Measurements from ENCODE around the gene PTPDC1. TPM values are rescaled to one million over a fixed set of nuclear protein-coding genes. Genes with fewer than 3 reads are reported as not detected.
A peak's percentile ranks its signal among the peaks of the same experiment; 100 is the strongest.

Gene PTPDC1
- total RNA-seq, 1 donor from 2014 or later, result 8.5 TPM

- DNase-seq (ENCODE audit: missing footprints) (no peak), ATAC-seq (no peak)
- intact Hi-C loops (cut with DNase I), result loop anchor here (1.0 to 2.0 kb wide), 3 partner anchors 26 to 52 kb away; no protein-coding TSS in a partner anchor
Observed at GRCh38 chr9:94134629-94135028, 50.4 kb downstream of the PTPDC1 start.

- intact Hi-C loops (cut with DNase I), result loop anchor here (1.0 to 2.0 kb wide), 3 partner anchors 27 to 52 kb away; no protein-coding TSS in a partner anchor
- ATAC-seq (peak; percentile 74), DNase-seq (ENCODE audit: missing footprints) (no peak)
Observed at GRCh38 chr9:94135222-94135621, 51.0 kb downstream of the PTPDC1 start.

- intact Hi-C loops (cut with DNase I), result no loop called here
- DNase-seq (ENCODE audit: missing footprints) (peak; percentile 87), ATAC-seq (peak; percentile 89)
Observed at GRCh38 chr9:94139672-94140417, 55.6 kb downstream of the PTPDC1 start.

- ATAC-seq, result no peak
- intact Hi-C loops (cut with DNase I), result no loop called here
- no peak for DNase-seq (ENCODE audit: missing footprints)
Observed at GRCh38 chr9:94140418-94140780, 56.1 kb downstream of the PTPDC1 start.

GRCh38 chr9:94140791-94141790 is 56.8 kb downstream of the PTPDC1 start:
- ATAC-seq, result no peak
- intact Hi-C loops (cut with DNase I), result no loop called here
- DNase-seq (ENCODE audit: missing footprints), result no peak

GRCh38 chr9:94142353-94142752 is 58.1 kb downstream of the PTPDC1 start:
- DNase-seq (ENCODE audit: missing footprints) (no peak), ATAC-seq (no peak)
- intact Hi-C loops (cut with DNase I), result no loop called here

GRCh38 chr9:94144394-94144793 is 60.1 kb downstream of the PTPDC1 start:
- intact Hi-C loops (cut with DNase I), result no loop called here
- ATAC-seq (no peak), DNase-seq (ENCODE audit: missing footprints) (no peak)

GRCh38 chr9:94145640-94146039 is 61.4 kb downstream of the PTPDC1 start:
- ATAC-seq (no peak), DNase-seq (ENCODE audit: missing footprints) (no peak)
- intact Hi-C loops (cut with DNase I), result no loop called here

GRCh38 chr9:94147776-94148175 is 63.5 kb downstream of the PTPDC1 start:
- intact Hi-C loops (cut with DNase I), result no loop called here
- no peak for DNase-seq (ENCODE audit: missing footprints)
- no peak for ATAC-seq

- no peak for ATAC-seq
- intact Hi-C loops (cut with DNase I), result no loop called here
- no peak for DNase-seq (ENCODE audit: missing footprints)
Observed at GRCh38 chr9:94148419-94148818, 64.2 kb downstream of the PTPDC1 start.

- DNase-seq (ENCODE audit: missing footprints) (no peak), ATAC-seq (no peak)
- intact Hi-C loops (cut with DNase I), result no loop called here
Observed at GRCh38 chr9:94149696-94150095, 65.4 kb downstream of the PTPDC1 start.

- no peak for ATAC-seq
Observed at GRCh38 chr9:94150279-94150828, 66.1 kb downstream of the PTPDC1 start.

GRCh38 chr9:94150890-94151650 is 66.8 kb downstream of the PTPDC1 start:
- ATAC-seq (no peak), DNase-seq (ENCODE audit: missing footprints) (no peak)
- intact Hi-C loops (cut with DNase I), result no loop called here

More at GRCh38 chr9:94150279-94150828, 66.1 kb downstream of the PTPDC1 start:
- intact Hi-C loops (cut with DNase I), result no loop called here
- no peak for DNase-seq (ENCODE audit: missing footprints)

- ATAC-seq, result no peak
- intact Hi-C loops (cut with DNase I), result no loop called here
- DNase-seq (ENCODE audit: missing footprints), result no peak
Observed at GRCh38 chr9:94153905-94154304, 69.6 kb downstream of the PTPDC1 start.

GRCh38 chr9:94156348-94157049 is 72.2 kb downstream of the PTPDC1 start:
- ATAC-seq (no peak), DNase-seq (ENCODE audit: missing footprints) (no peak)
- intact Hi-C loops (cut with DNase I), result no loop called here

GRCh38 chr9:94157050-94157801 is 73.0 kb downstream of the PTPDC1 start:
- intact Hi-C loops (cut with DNase I), result no loop called here
- DNase-seq (ENCODE audit: missing footprints) (peak; percentile 85), ATAC-seq (peak; percentile 85)

All from Right ventricle myocardium inferior (tissue), 1 donor.